Immature natural killer cell (primary cell): ENCODE measurements around the gene NRXN3. TPM values are rescaled to one million over a fixed set of nuclear protein-coding genes. Genes with fewer than 3 reads are reported as not detected.
"Not testable (repeated sequence)": the region's sequence is repeated elsewhere in the genome, so short reads cannot be mapped to it uniquely, and the experiment has no call there.

Source experiments
- DNase-seq, 3 donors: peaks; one replicate each; pipeline ENCODE4 v3.0.0; 2022; ENCODE audit warnings: mixed read lengths in 1 of 3
- H3K27ac Mint-ChIP-seq, 6 donors: one replicate each; pipeline ENCODE4 v1.8.0; 2020; ENCODE audit warnings: mixed read lengths in 6 of 6, mild to moderate bottlenecking in 5 of 6, inconsistent platforms in 4 of 6, moderate library complexity in 3 of 6
- H3K27me3 Mint-ChIP-seq, 3 donors: one replicate each; pipeline ENCODE4 v1.8.0; 2020 to 2021; ENCODE audit warnings: low read depth in 3 of 3, mild to moderate bottlenecking in 3 of 3, mixed read lengths in 3 of 3, moderate library complexity in 3 of 3, inconsistent platforms in 1 of 3
- H3K36me3 Mint-ChIP-seq, 3 donors: one replicate each; pipeline ENCODE4 v1.8.0; 2020; ENCODE audit warnings: mixed read lengths in 3 of 3, inconsistent platforms in 2 of 3, mild to moderate bottlenecking in 2 of 3
- H3K4me1 Mint-ChIP-seq, 2 donors: one replicate each; pipeline ENCODE4 v1.8.0; 2020; ENCODE audit warnings: inconsistent platforms in 2 of 2, mild to moderate bottlenecking in 2 of 2, mixed read lengths in 2 of 2, moderate library complexity in 1 of 2
- H3K4me3 Mint-ChIP-seq, 5 donors: one replicate each; pipeline ENCODE4 v1.8.0; 2020; ENCODE audit warnings: mild to moderate bottlenecking in 5 of 5, mixed read lengths in 5 of 5, inconsistent platforms in 3 of 5, moderate library complexity in 3 of 5
- H3K9me3 Mint-ChIP-seq, 6 donors: one replicate each; pipeline ENCODE4 v1.8.0; 2020; ENCODE audit warnings: mild to moderate bottlenecking in 6 of 6, mixed read lengths in 6 of 6, inconsistent platforms in 4 of 6, moderate library complexity in 3 of 6
- polyA plus RNA-seq, 3 donors: library from polyadenylated mRNA; unstranded; fragments of 300-500 nt; fragmentation: Illumina TruSeq; gene quantifications; one replicate each; pipeline ENCODE4 v1.2.3, GENCODE V29; 2021

The NRXN3 gene
- polyA plus RNA-seq, 3 donors from 2014 or later, result not detected

- H3K9me3 Mint-ChIP-seq, result peaks cover 4 to 30% (median 8%) of the 10 kb centered on the region in 6 donors
- no peaks in the 10 kb centered on the region for H3K4me1 Mint-ChIP-seq
- no peaks in the 10 kb centered on the region for H3K27me3 Mint-ChIP-seq
- peaks cover 3 to 4% (median 3%) of the 10 kb centered on the region in 3 donors for H3K36me3 Mint-ChIP-seq
- H3K27ac Mint-ChIP-seq, result no peak overlapping the region
- H3K4me3 Mint-ChIP-seq, result no peak overlapping the region
- no peak for DNase-seq
These were observed 1596.3 kb downstream of the NRXN3 start for GRCh38 chr14:79766511-79766910.

- no peak for DNase-seq
- no peaks in the 10 kb centered on the region for H3K4me1 Mint-ChIP-seq
- no peaks in the 10 kb centered on the region for H3K27me3 Mint-ChIP-seq
- H3K36me3 Mint-ChIP-seq, result peaks cover 3 to 4% (median 3%) of the 10 kb centered on the region in 3 donors
- no peak overlapping the region for H3K27ac Mint-ChIP-seq
- no peak overlapping the region for H3K4me3 Mint-ChIP-seq
- H3K9me3 Mint-ChIP-seq, result peaks cover 4 to 30% (median 8%) of the 10 kb centered on the region in 6 donors
These were observed 1597.1 kb downstream of the NRXN3 start for GRCh38 chr14:79767251-79767650.

DNA sequence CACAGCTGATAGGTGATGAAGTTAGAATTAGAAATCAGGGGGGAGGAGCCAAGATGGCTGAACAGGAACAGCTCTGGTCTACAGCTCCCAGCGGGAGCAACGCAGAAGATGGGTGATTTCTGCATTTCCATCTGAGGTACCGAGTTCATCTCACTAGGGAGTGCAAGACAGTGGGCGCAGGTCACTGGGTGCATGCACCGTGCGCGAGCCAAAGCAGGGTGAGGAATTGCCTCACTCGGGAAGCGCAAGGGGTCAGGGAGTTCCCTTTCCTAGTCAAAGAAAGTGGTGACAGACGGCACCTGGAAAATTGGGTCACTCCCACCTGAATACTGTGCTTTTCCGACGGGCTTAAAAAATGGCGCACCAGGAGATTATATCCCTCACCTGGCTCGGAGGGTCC lies 1597.5 kb downstream of the NRXN3 start:
- H3K27me3 Mint-ChIP-seq, H3K27ac Mint-ChIP-seq, DNase-seq, H3K4me3 Mint-ChIP-seq, H3K36me3 Mint-ChIP-seq, H3K4me1 Mint-ChIP-seq: not testable (repeated sequence)
- H3K9me3 Mint-ChIP-seq, result peaks cover 4 to 30% (median 8%) of the 10 kb centered on the region in 6 donors

DNA sequence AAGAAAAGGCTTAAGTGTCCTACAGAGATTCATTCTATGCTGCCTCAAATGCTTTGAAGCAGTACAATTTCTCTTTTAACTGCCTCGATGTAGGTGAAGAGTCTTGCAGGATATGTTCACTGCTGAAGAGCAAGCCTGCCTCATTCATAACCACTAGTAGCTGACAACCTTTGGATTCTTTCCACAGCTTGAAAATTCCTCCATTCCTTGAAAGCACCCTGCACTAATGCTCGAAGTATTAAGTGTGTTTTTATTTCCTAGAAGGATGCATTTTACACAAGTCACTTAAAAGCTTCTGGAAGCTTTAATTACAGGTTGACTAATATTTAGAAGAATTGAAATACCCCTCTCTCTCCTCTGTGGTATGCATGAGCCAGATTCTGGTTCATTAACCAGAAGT lies 1611.7 kb downstream of the NRXN3 start:
- Mint-ChIP-seq H3K9me3 (peaks cover 0 to 46% (median 7%) of the 10 kb centered on the region in 6 donors), H3K27me3 (peaks cover 0 to 2% (median 0%) of the 10 kb centered on the region in 3 donors), H3K36me3 (peaks cover 0 to 2% (median 0%) of the 10 kb centered on the region in 3 donors), H3K27ac (no peak overlapping the region), H3K4me3 (no peak overlapping the region), H3K4me1 (no peaks in the 10 kb centered on the region)
- DNase-seq, result no peak

GRCh38 chr14:79783041-79783440 lies 1612.9 kb downstream of the NRXN3 start:
- H3K9me3 Mint-ChIP-seq, result peaks cover 1 to 41% (median 8%) of the 10 kb centered on the region in 6 donors
- no peaks in the 10 kb centered on the region for H3K4me1 Mint-ChIP-seq
- no peak overlapping the region for H3K4me3 Mint-ChIP-seq
- peaks cover 0 to 2% (median 0%) of the 10 kb centered on the region in 3 donors for H3K27me3 Mint-ChIP-seq
- peaks cover 0 to 2% (median 0%) of the 10 kb centered on the region in 3 donors for H3K36me3 Mint-ChIP-seq
- DNase-seq, result no peak
- H3K27ac Mint-ChIP-seq, result no peak overlapping the region

- Mint-ChIP-seq H3K36me3 (no peaks in the 10 kb centered on the region), H3K9me3 (peaks cover 3 to 40% (median 9%) of the 10 kb centered on the region in 6 donors), H3K27me3 (peaks cover 0 to 3% (median 2%) of the 10 kb centered on the region in 3 donors), H3K4me1 (no peaks in the 10 kb centered on the region), H3K27ac (no peak overlapping the region), H3K4me3 (no peak overlapping the region)
- no peak for DNase-seq
These were observed 1616.3 kb downstream of the NRXN3 start for GRCh38 chr14:79786522-79786921.

DNA sequence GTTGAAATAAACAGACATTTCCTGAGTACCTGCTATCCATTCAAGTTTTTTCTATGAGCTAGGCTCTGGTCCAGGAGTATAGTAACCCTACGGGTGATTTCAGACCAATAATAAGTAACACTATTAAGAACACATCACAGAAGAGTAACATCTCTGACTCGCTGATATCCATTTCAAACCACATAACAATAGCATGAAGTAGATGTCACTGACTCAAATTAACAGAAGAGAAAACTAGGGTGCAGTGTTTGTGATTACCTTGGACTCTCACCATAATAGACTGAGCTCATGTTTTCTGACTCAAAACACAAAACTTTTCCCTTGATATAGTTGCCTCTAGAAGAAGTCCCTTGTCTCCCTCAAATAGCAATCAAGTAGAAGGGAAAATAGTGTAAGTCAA lies 1618.2 kb downstream of the NRXN3 start:
- H3K9me3 Mint-ChIP-seq, result peaks cover 2 to 46% (median 10%) of the 10 kb centered on the region in 6 donors
- H3K36me3 Mint-ChIP-seq, result no peaks in the 10 kb centered on the region
- no peak for DNase-seq
- H3K4me3 Mint-ChIP-seq, result no peak overlapping the region
- H3K4me1 Mint-ChIP-seq, result no peaks in the 10 kb centered on the region
- H3K27me3 Mint-ChIP-seq, result peaks cover 0 to 4% (median 2%) of the 10 kb centered on the region in 3 donors
- no peak overlapping the region for H3K27ac Mint-ChIP-seq

DNA sequence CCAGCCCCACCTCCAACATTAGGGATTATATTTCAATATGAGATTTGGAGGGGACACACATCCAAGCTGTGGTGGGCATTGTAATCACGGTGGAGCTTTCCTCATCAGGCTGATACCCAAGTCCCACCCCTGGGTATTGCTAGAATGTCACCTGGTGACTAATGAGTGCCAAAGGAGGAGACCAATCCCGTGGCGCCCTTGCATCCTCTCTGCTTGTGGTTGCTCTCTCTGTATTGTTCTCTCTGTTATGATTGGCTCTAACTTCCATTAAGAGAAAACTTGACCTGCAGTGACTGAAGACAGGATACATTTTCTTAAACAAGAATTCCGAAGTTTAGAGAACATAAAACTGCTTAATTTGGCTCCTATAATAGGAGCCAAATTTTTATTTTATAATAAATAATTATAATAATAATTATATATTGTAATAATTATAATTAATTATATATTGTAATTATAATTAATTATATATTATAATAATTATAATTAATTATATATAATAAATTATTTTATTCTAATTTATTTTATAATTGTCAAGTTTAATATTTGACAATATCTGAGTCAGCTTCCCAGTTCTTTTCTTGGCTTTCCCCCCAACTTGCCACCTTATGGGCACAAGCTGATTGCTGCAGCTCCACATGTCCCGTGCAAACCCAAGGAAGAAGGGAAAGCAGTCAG lies 1621.0 kb downstream of the NRXN3 start:
- DNase-seq, result no peak
- H3K27me3 Mint-ChIP-seq, result peaks cover 0 to 4% (median 0%) of the 10 kb centered on the region in 3 donors
- H3K27ac Mint-ChIP-seq, result no peak overlapping the region
- no peak overlapping the region for H3K4me3 Mint-ChIP-seq
- peaks cover 2 to 35% (median 7%) of the 10 kb centered on the region in 6 donors for H3K9me3 Mint-ChIP-seq
- H3K4me1 Mint-ChIP-seq, result no peaks in the 10 kb centered on the region
- H3K36me3 Mint-ChIP-seq, result no peaks in the 10 kb centered on the region

- no peak for DNase-seq
- peaks cover 0 to 9% of the 10 kb centered on the region in 2 donors for H3K4me1 Mint-ChIP-seq
- peaks cover 0 to 2% (median 0%) of the 10 kb centered on the region in 3 donors for H3K27me3 Mint-ChIP-seq
- no peak overlapping the region for H3K27ac Mint-ChIP-seq
- peaks cover under 1 to 9% (median 1%) of the 10 kb centered on the region in 6 donors for H3K9me3 Mint-ChIP-seq
- no peak overlapping the region for H3K4me3 Mint-ChIP-seq
- no peaks in the 10 kb centered on the region for H3K36me3 Mint-ChIP-seq
These were observed 1631.9 kb downstream of the NRXN3 start for GRCh38 chr14:79802093-79802492.

DNA sequence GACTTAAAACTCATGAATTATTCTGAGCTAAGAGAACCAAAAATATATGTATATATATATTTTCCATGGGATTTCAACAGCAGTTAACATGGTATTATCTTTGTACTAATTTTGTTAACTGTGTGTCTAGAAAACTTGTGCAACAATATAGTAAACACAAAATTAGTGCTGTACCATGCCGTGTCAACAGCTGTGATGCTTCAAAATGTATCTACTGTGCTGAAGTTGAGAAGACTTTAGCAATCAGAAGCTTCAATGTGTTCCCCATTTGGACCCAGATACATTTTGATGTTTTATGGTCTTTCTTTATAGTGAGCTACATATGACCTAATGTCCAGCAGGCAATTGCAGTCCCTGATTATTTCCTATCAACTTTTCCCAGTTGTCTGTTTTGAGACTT lies 1635.5 kb downstream of the NRXN3 start:
- H3K4me1 Mint-ChIP-seq, result peaks cover 0 to 4% of the 10 kb centered on the region in 2 donors
- H3K27ac Mint-ChIP-seq, result no peak overlapping the region
- peaks cover 0 to 10% (median 3%) of the 10 kb centered on the region in 6 donors for H3K9me3 Mint-ChIP-seq
- no peak for DNase-seq
- peaks cover 0 to 2% (median 0%) of the 10 kb centered on the region in 3 donors for H3K27me3 Mint-ChIP-seq
- H3K36me3 Mint-ChIP-seq, result no peaks in the 10 kb centered on the region
- H3K4me3 Mint-ChIP-seq, result no peak overlapping the region

DNA sequence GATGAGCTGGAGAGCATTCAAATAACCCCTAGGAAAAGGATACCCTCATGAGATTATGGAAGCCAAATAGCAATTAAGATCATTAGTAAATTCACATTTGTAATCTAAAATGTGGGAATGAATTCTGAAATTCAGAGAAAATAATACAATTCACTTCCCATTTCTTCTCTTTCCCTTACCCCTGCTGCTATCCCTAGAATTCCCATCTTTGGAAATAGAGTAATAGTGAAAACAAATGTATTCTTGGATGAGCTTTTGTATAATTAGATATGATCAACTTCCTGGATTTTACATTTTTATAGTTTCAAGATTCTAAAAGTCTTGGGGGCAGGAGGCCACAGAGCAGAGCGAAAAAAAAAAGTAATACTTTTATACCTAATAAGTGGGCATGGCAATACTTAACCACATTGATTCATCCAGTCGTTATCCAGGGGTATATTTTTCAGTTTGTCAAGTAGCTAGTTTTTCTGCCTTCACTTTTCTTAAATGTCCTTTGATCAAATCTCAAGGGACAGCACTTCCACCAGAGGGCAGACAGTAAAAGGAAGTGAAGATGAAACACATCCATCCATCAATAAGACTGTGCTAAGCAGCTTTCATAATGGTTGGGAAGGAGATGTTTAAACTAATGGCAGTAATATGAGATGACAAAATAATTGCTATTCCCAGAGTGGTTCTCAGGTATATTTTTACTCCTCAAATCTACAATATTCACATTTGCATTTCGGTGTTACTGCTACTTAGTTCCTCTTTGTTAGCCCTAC lies 1639.9 kb downstream of the NRXN3 start:
- H3K4me1 Mint-ChIP-seq, result no peaks in the 10 kb centered on the region
- H3K27ac Mint-ChIP-seq, result no peak overlapping the region
- no peak for DNase-seq
- H3K9me3 Mint-ChIP-seq, result peaks cover 0 to 10% (median 4%) of the 10 kb centered on the region in 6 donors
- H3K36me3 Mint-ChIP-seq, result no peaks in the 10 kb centered on the region
- H3K4me3 Mint-ChIP-seq, result no peak overlapping the region
- H3K27me3 Mint-ChIP-seq, result peaks cover 0 to 3% (median 0%) of the 10 kb centered on the region in 3 donors

- H3K36me3 Mint-ChIP-seq, result no peaks in the 10 kb centered on the region
- no peak overlapping the region for H3K4me3 Mint-ChIP-seq
- no peaks in the 10 kb centered on the region for H3K27me3 Mint-ChIP-seq
- no peak overlapping the region for H3K27ac Mint-ChIP-seq
- no peaks in the 10 kb centered on the region for H3K4me1 Mint-ChIP-seq
- peaks cover 0 to 31% (median 6%) of the 10 kb centered on the region in 6 donors for H3K9me3 Mint-ChIP-seq
- DNase-seq, result no peak
These were observed 1650.8 kb downstream of the NRXN3 start for GRCh38 chr14:79820866-79821535.

DNA sequence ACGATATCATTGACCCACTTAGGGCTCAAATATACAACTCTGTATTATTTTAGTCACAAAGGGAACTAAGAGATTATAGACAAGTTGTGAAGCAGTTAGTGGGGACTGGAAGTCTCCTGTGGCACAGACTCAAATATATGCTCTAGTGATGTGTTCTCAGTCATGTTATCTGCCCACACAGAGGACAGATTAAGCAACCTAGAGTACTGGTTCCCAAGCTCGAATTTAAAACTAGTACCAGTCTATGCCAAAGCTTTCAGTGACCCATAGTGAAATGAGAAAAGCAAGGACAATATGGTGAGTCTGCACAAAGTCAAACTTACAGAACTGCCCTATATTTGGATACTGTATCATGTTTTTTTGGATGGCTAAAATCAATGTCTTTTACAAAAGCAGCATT lies 1651.9 kb downstream of the NRXN3 start:
- no peak for DNase-seq
- Mint-ChIP-seq H3K4me3 (no peak overlapping the region), H3K27ac (no peak overlapping the region), H3K36me3 (no peaks in the 10 kb centered on the region), H3K4me1 (no peaks in the 10 kb centered on the region), H3K27me3 (no peaks in the 10 kb centered on the region), H3K9me3 (peaks cover 2 to 42% (median 6%) of the 10 kb centered on the region in 6 donors)

GRCh38 chr14:79825046-79825521 lies 1654.9 kb downstream of the NRXN3 start:
- H3K27me3 Mint-ChIP-seq, result peaks cover 0 to 2% (median 2%) of the 10 kb centered on the region in 3 donors
- DNase-seq, result no peak
- no peaks in the 10 kb centered on the region for H3K36me3 Mint-ChIP-seq
- no peak overlapping the region for H3K27ac Mint-ChIP-seq
- H3K4me3 Mint-ChIP-seq, result no peak overlapping the region
- H3K9me3 Mint-ChIP-seq, result peaks cover 5 to 33% (median 6%) of the 10 kb centered on the region in 6 donors
- no peaks in the 10 kb centered on the region for H3K4me1 Mint-ChIP-seq
